BLaER1 treated with 17β-estradiol and CSF1 and Interleukin-3, amounts not matched to agents 10 nM and 100 nM (cell line): ENCODE data around the gene RALGAPA2.

Experiments used
- H3K27ac ChIP-seq, 11 experiments: shearing (Covaris generic); formaldehyde crosslinking; 2 replicates each; pipeline ENCODE4 v1.8.1; 2022
- H3K27me3 ChIP-seq, 11 experiments: shearing (Covaris generic); formaldehyde crosslinking; 2 replicates each; pipeline ENCODE4 v1.8.1; 2022
- H3K36me3 ChIP-seq, 11 experiments: shearing (Covaris generic); formaldehyde crosslinking; 2 replicates each; pipeline ENCODE4 v1.8.1; 2022
- H3K4me1 ChIP-seq, 10 experiments: shearing (Covaris generic); formaldehyde crosslinking; 2 replicates each; pipeline ENCODE4 v1.8.1; 2022
- H3K4me2 ChIP-seq, 11 experiments: shearing (Covaris generic); formaldehyde crosslinking; 2 replicates each; pipeline ENCODE4 v1.8.1; 2022
- H3K4me3 ChIP-seq, 10 experiments: shearing (Covaris generic); formaldehyde crosslinking; 2 replicates each; pipeline ENCODE4 v1.8.1; 2022
- H3K9ac ChIP-seq, 11 experiments: shearing (Covaris generic); formaldehyde crosslinking; 2 replicates each; pipeline ENCODE4 v1.8.1; 2022
- H3K9me3 ChIP-seq, 11 experiments: shearing (Covaris generic); formaldehyde crosslinking; replicated peaks in 1 of 11; 2 replicates each; pipeline ENCODE4 v1.8.1; 2022
- H4K20me1 ChIP-seq, 11 experiments: shearing (Covaris generic); formaldehyde crosslinking; 2 replicates each; pipeline ENCODE4 v1.8.1; 2022
- Cebpa-rat ChIP-seq, 11 experiments: shearing (Covaris generic); IDR thresholded peaks; 2 replicates each; pipeline ENCODE4 v1.8.1; 2022

The RALGAPA2 gene

GRCh38 chr20:20366876-20367574 is 345.4 kb downstream of the RALGAPA2 start:
- peak overlapping the region in 9 of 10 experiments; percentile 59 to 74 (median 64); a peak in 14 of 20 replicates for H3K4me3 ChIP-seq
- peaks cover 25 to 39% (median 33%) of the 10 kb centered on the region in 10 experiments; a peak in 18 of 20 replicates for H3K4me1 ChIP-seq
- H3K36me3 ChIP-seq = no peaks in the 10 kb centered on the region
- H3K9ac ChIP-seq = no peak overlapping the region
- peaks cover 0 to 82% (median 53%) of the 10 kb centered on the region in 11 experiments; a peak in 18 of 22 replicates for H4K20me1 ChIP-seq
- peaks cover 100% of the 10 kb centered on the region in 11 experiments for H3K27me3 ChIP-seq
- TF ChIP-seq Cebpa-rat (IDR thresholded peaks at IDR 0.05) = no peak
- H3K4me2 ChIP-seq = peak overlapping the region; percentile 96 to 99 (median 98); a peak in 19 of 22 replicates
- no peak overlapping the region for H3K27ac ChIP-seq
- H3K9me3 ChIP-seq = peaks cover 0 to 14% (median 6%) of the 10 kb centered on the region in 11 experiments; a peak in 10 of 22 replicates

DNA sequence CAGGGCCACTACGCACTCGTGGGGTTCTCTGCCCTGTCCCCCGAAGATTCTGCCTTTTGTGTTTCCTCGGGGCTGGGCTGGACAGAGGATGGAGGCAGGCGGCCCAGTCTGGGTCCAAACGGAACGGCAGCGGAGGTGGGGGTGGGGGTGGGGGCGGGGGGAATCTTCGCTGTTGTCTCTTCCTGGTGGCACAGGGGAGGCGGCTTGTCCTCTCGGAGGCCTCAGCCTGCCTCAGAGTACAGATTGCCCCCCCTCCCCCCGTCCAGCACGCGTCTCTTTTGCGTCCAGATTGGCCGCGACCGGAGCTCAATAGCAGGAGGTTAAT is 345.9 kb downstream of the RALGAPA2 start:
- peaks cover 0 to 14% (median 6%) of the 10 kb centered on the region in 11 experiments; a peak in 10 of 22 replicates for H3K9me3 ChIP-seq
- no peak overlapping the region for H3K27ac ChIP-seq
- peaks cover 100% of the 10 kb centered on the region in 11 experiments for H3K27me3 ChIP-seq
- 0 out of 22 replicates have a peak overlapping the region, but pooled peaks of 1 of the 11 experiments have one; percentile 99 for H3K4me2 ChIP-seq
- H3K4me3 ChIP-seq = no peak overlapping the region
- no peaks in the 10 kb centered on the region for H3K36me3 ChIP-seq
- no peak for TF ChIP-seq Cebpa-rat (IDR thresholded peaks at IDR 0.05)
- H3K4me1 ChIP-seq = peaks cover 25 to 39% (median 33%) of the 10 kb centered on the region in 10 experiments; a peak in 18 of 20 replicates
- no peak overlapping the region for H3K9ac ChIP-seq
- H4K20me1 ChIP-seq = peaks cover 0 to 82% (median 53%) of the 10 kb centered on the region in 11 experiments; a peak in 18 of 22 replicates

GRCh38 chr20:20365480-20366161 is 346.8 kb downstream of the RALGAPA2 start:
- Histone ChIP-seq H3K4me2 (no peak overlapping the region), H3K9ac (no peak overlapping the region), H3K9me3 (peaks cover 0 to 14% (median 6%) of the 10 kb centered on the region in 11 experiments; a peak in 10 of 22 replicates), H3K36me3 (no peaks in the 10 kb centered on the region), H3K4me3 (no peak overlapping the region), H3K4me1 (peaks cover 25 to 39% (median 33%) of the 10 kb centered on the region in 10 experiments; a peak in 18 of 20 replicates), H4K20me1 (peaks cover 0 to 73% (median 55%) of the 10 kb centered on the region in 11 experiments; a peak in 18 of 22 replicates), H3K27ac (no peak overlapping the region), H3K27me3 (peaks cover 100% of the 10 kb centered on the region in 11 experiments)
- TF ChIP-seq Cebpa-rat (IDR thresholded peaks at IDR 0.05) = no peak

- H3K4me3 ChIP-seq = peak overlapping the region in 8 of 10 experiments; percentile 4 to 42 (median 24); a peak in 9 of 20 replicates
- H3K4me1 ChIP-seq = peaks cover 25 to 39% (median 33%) of the 10 kb centered on the region in 10 experiments; a peak in 18 of 20 replicates
- no peak overlapping the region for H3K27ac ChIP-seq
- TF ChIP-seq Cebpa-rat (IDR thresholded peaks at IDR 0.05) = no peak
- no peak overlapping the region for H3K9ac ChIP-seq
- peak overlapping the region; percentile 27 to 77 (median 54); a peak in 21 of 22 replicates for H3K4me2 ChIP-seq
- H3K36me3 ChIP-seq = no peaks in the 10 kb centered on the region
- H4K20me1 ChIP-seq = peaks cover 0 to 65% (median 47%) of the 10 kb centered on the region in 11 experiments; a peak in 18 of 22 replicates
- peaks cover 0 to 14% (median 6%) of the 10 kb centered on the region in 11 experiments; a peak in 10 of 22 replicates for H3K9me3 ChIP-seq
- peaks cover 95 to 100% (median 100%) of the 10 kb centered on the region in 11 experiments for H3K27me3 ChIP-seq
These were observed 347.6 kb downstream of the RALGAPA2 start for GRCh38 chr20:20364593-20365479.

- peaks cover 0 to 56% (median 39%) of the 10 kb centered on the region in 11 experiments; a peak in 18 of 22 replicates for H4K20me1 ChIP-seq
- H3K4me1 ChIP-seq = peaks cover 19 to 32% (median 26%) of the 10 kb centered on the region in 10 experiments; a peak in 18 of 20 replicates
- H3K27me3 ChIP-seq = peaks cover 92 to 99% (median 99%) of the 10 kb centered on the region in 11 experiments
- H3K36me3 ChIP-seq = no peaks in the 10 kb centered on the region
- H3K4me2 ChIP-seq = peak overlapping the region; percentile 27 to 77 (median 54); a peak in 21 of 22 replicates
- peak overlapping the region in 7 of 10 experiments; percentile 4 to 42 (median 25); a peak in 8 of 20 replicates for H3K4me3 ChIP-seq
- H3K9ac ChIP-seq = no peak overlapping the region
- no peak overlapping the region for H3K27ac ChIP-seq
- TF ChIP-seq Cebpa-rat (IDR thresholded peaks at IDR 0.05) = no peak
- H3K9me3 ChIP-seq = peaks cover 0 to 14% (median 6%) of the 10 kb centered on the region in 11 experiments; a peak in 10 of 22 replicates
These were observed 348.4 kb downstream of the RALGAPA2 start for GRCh38 chr20:20363799-20364592.

GRCh38 chr20:20363434-20363798 is 349.0 kb downstream of the RALGAPA2 start:
- Histone ChIP-seq H3K4me1 (peaks cover 16 to 30% (median 21%) of the 10 kb centered on the region in 10 experiments; a peak in 17 of 20 replicates), H3K9me3 (peaks cover 0 to 14% (median 6%) of the 10 kb centered on the region in 11 experiments; a peak in 10 of 22 replicates), H4K20me1 (peaks cover 0 to 54% (median 35%) of the 10 kb centered on the region in 11 experiments; a peak in 17 of 22 replicates), H3K27me3 (peaks cover 86 to 97% (median 93%) of the 10 kb centered on the region in 11 experiments), H3K27ac (no peak overlapping the region), H3K4me3 (0 out of 20 replicates have a peak overlapping the region, but pooled peaks of 2 of the 10 experiments have one; percentile 41 to 42), H3K9ac (no peak overlapping the region), H3K4me2 (peak overlapping the region in 5 of 11 experiments; percentile 47 to 77 (median 61); a peak in 7 of 22 replicates), H3K36me3 (no peaks in the 10 kb centered on the region)
- no peak for TF ChIP-seq Cebpa-rat (IDR thresholded peaks at IDR 0.05)

DNA sequence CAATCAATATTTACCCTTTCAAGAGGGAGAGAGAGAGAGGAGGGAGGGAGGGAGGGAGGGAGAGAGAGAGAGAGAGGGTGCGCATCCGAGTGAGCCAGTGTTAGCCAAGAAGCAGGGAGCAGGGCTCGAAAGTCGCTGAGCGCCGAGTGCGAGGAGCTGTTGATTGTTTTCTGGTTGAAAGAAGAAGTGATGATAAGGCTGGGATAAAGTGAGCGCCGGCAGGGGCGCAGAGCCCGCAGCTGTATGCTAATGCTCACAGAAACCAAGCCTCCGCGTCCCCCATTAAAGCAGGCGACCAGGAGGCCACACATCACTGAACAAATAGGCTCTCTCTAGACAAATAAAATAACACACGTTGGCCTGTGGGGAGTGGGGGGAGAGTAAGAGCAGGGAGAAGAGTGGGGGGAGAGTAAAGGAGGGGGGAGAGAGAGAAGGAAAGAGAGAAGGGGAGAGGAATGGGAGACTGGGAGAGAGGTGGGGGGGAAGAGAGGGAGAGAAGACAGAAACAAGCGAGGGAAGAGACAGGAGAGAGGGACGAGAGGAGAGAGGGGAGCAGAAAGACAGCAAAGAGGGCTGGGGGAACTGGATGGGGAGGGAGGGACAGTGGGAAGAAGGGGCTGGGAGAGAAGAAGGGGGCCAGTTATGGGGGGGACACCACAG is 349.5 kb downstream of the RALGAPA2 start:
- H3K9ac ChIP-seq = no peak overlapping the region
- no peak overlapping the region for H3K27ac ChIP-seq
- H3K4me1 ChIP-seq = peaks cover 11 to 28% (median 16%) of the 10 kb centered on the region in 10 experiments; a peak in 17 of 20 replicates
- no peak overlapping the region for H3K4me3 ChIP-seq
- peaks cover 0 to 14% (median 6%) of the 10 kb centered on the region in 11 experiments; a peak in 10 of 22 replicates for H3K9me3 ChIP-seq
- H3K4me2 ChIP-seq = no peak overlapping the region
- H3K27me3 ChIP-seq = peaks cover 81 to 94% (median 88%) of the 10 kb centered on the region in 11 experiments
- H4K20me1 ChIP-seq = peaks cover 0 to 50% (median 30%) of the 10 kb centered on the region in 11 experiments; a peak in 17 of 22 replicates
- TF ChIP-seq Cebpa-rat (IDR thresholded peaks at IDR 0.05) = no peak
- H3K36me3 ChIP-seq = no peaks in the 10 kb centered on the region
